ENCODE measurements around the gene PTPA. TPM values are rescaled to one million over a fixed set of nuclear protein-coding genes. Genes with fewer than 3 reads are reported as not detected.
A peak's percentile ranks its signal among the peaks of the same experiment; 100 is the strongest.

PTPA gene
- total RNA-seq, 2 donors from 2014 or later: 93.1 to 109 TPM

- peak; percentile 78 to 89 for DNase-seq (ENCODE audit: low spot score in 2 of 2)
- Mint-ChIP-seq H3K9me3 (no peaks in the 10 kb centered on the region), H3K27ac (no peak overlapping the region), H3K36me3 (no peaks in the 10 kb centered on the region)
- ATAC-seq: no peak
Observed at GRCh38 chr9:129174102-129174723, 63.0 kb downstream of the PTPA start.

GRCh38 chr9:129174724-129175514 is 63.7 kb downstream of the PTPA start:
- no peaks in the 10 kb centered on the region for H3K36me3 Mint-ChIP-seq
- H3K27ac Mint-ChIP-seq: peak overlapping the region; percentile 63 to 89

GRCh38 chr9:129175515-129175824 is 64.3 kb downstream of the PTPA start:
- Mint-ChIP-seq H3K27ac (peak overlapping the region; percentile 63 to 84), H3K9me3 (no peaks in the 10 kb centered on the region), H3K36me3 (no peaks in the 10 kb centered on the region)
- ATAC-seq (no peak), DNase-seq (ENCODE audit: low spot score in 2 of 2) (no peak)

More at GRCh38 chr9:129174724-129175514, 63.7 kb downstream of the PTPA start:
- no peaks in the 10 kb centered on the region for H3K9me3 Mint-ChIP-seq
- ATAC-seq: no peak
- peak; percentile 27 to 63 for DNase-seq (ENCODE audit: low spot score in 2 of 2)

GRCh38 chr9:129175825-129176633 is 64.8 kb downstream of the PTPA start:
- Mint-ChIP-seq H3K36me3 (no peaks in the 10 kb centered on the region), H3K27ac (peak overlapping the region; percentile 63 to 84), H3K9me3 (no peaks in the 10 kb centered on the region)
- DNase-seq (ENCODE audit: low spot score in 2 of 2) (peak; percentile 72 to 77), ATAC-seq (peak; percentile 35 to 69)

GRCh38 chr9:129176701-129177442 is 65.7 kb downstream of the PTPA start:
- Mint-ChIP-seq H3K9me3 (no peaks in the 10 kb centered on the region), H3K36me3 (no peaks in the 10 kb centered on the region), H3K27ac (no peak overlapping the region)
- DNase-seq (ENCODE audit: low spot score in 2 of 2) (peak; percentile 34 to 60), ATAC-seq (no peak)

- DNase-seq (ENCODE audit: low spot score in 2 of 2) (peak; percentile 34 to 59), ATAC-seq (peak; percentile 3)
- H3K9me3 Mint-ChIP-seq: no peaks in the 10 kb centered on the region
- H3K27ac Mint-ChIP-seq: peak overlapping the region in 1 of 2 donors; percentile 71
- no peaks in the 10 kb centered on the region for H3K36me3 Mint-ChIP-seq
Observed at GRCh38 chr9:129177443-129177790, 66.2 kb downstream of the PTPA start.

GRCh38 chr9:129177791-129178567 is 66.8 kb downstream of the PTPA start, which contains the start of gene IER5L:
IER5L (minus strand) TSS chr9:129178261; CDS start chr9:129178052, 209 bp downstream.
- ATAC-seq (peak; percentile 80 to 92), DNase-seq (ENCODE audit: low spot score in 2 of 2) (peak; percentile 96 to 97)
- H3K36me3 Mint-ChIP-seq: no peaks in the 10 kb centered on the region
- no peaks in the 10 kb centered on the region for H3K9me3 Mint-ChIP-seq
- peak within 1 kb of the TSS; percentile 68 to 71 for H3K27ac Mint-ChIP-seq

- no peak for DNase-seq (ENCODE audit: low spot score in 2 of 2)
- no peaks in the 10 kb centered on the region for H3K36me3 Mint-ChIP-seq
- ATAC-seq: no peak
- no peaks in the 10 kb centered on the region for H3K9me3 Mint-ChIP-seq
- H3K27ac Mint-ChIP-seq: no peak overlapping the region
Observed at GRCh38 chr9:129178568-129179382, 67.6 kb downstream of the PTPA start.

GRCh38 chr9:129181246-129181645 is 70.0 kb downstream of the PTPA start:
- H3K9me3 Mint-ChIP-seq: no peaks in the 10 kb centered on the region
- no peak for DNase-seq (ENCODE audit: low spot score in 2 of 2)
- no peaks in the 10 kb centered on the region for H3K36me3 Mint-ChIP-seq
- no peak for ATAC-seq
- no peak overlapping the region for H3K27ac Mint-ChIP-seq

- Mint-ChIP-seq H3K27ac (no peak overlapping the region), H3K36me3 (no peaks in the 10 kb centered on the region), H3K9me3 (no peaks in the 10 kb centered on the region)
- no peak for ATAC-seq
- DNase-seq (ENCODE audit: low spot score in 2 of 2): no peak
Observed at GRCh38 chr9:129182122-129182521, 70.9 kb downstream of the PTPA start.

GRCh38 chr9:129182625-129183494 is 71.6 kb downstream of the PTPA start:
- H3K9me3 Mint-ChIP-seq: no peaks in the 10 kb centered on the region
- DNase-seq (ENCODE audit: low spot score in 2 of 2): no peak
- H3K36me3 Mint-ChIP-seq: no peaks in the 10 kb centered on the region
- ATAC-seq: no peak
- H3K27ac Mint-ChIP-seq: no peak overlapping the region

GRCh38 chr9:129183495-129184218 is 72.4 kb downstream of the PTPA start:
- DNase-seq (ENCODE audit: low spot score in 2 of 2) (no peak), ATAC-seq (peak in 1 of 2 donors; percentile 41)
- Mint-ChIP-seq H3K27ac (no peak overlapping the region), H3K9me3 (no peaks in the 10 kb centered on the region), H3K36me3 (no peaks in the 10 kb centered on the region)

GRCh38 chr9:129184219-129184524 is 73.0 kb downstream of the PTPA start:
- DNase-seq (ENCODE audit: low spot score in 2 of 2) (no peak), ATAC-seq (no peak)
- no peaks in the 10 kb centered on the region for H3K36me3 Mint-ChIP-seq
- no peak overlapping the region for H3K27ac Mint-ChIP-seq
- no peaks in the 10 kb centered on the region for H3K9me3 Mint-ChIP-seq

- H3K27ac Mint-ChIP-seq: no peak overlapping the region
- no peaks in the 10 kb centered on the region for H3K36me3 Mint-ChIP-seq
Observed at GRCh38 chr9:129184596-129185122, 73.4 kb downstream of the PTPA start.

More at GRCh38 chr9:129184596-129185122, 73.4 kb downstream of the PTPA start:
- no peak for ATAC-seq
- H3K9me3 Mint-ChIP-seq: no peaks in the 10 kb centered on the region
- no peak for DNase-seq (ENCODE audit: low spot score in 2 of 2)
